ENCODE results near the gene CLCN1.

GRCh38 chr7:143356414-143357050, 40.6 kb downstream of the CLCN1 start:
- TF ChIP-seq CTCF (IDR thresholded peaks at IDR 0.05; ENCODE audit: extremely low read depth in 1 of 2, insufficient read depth in 1 of 2, low read depth in 1 of 2, low read length in 2 of 2) (no peak), POLR2A (IDR thresholded peaks at IDR 0.05; ENCODE audit: low read depth, low read length) (no peak), POLR2AphosphoS5 (IDR thresholded peaks at IDR 0.05; ENCODE audit: insufficient read depth, low read depth, low read length) (no peak)
